Measurements from ENCODE around the gene GCNT1.

Gene GCNT1

DNA sequence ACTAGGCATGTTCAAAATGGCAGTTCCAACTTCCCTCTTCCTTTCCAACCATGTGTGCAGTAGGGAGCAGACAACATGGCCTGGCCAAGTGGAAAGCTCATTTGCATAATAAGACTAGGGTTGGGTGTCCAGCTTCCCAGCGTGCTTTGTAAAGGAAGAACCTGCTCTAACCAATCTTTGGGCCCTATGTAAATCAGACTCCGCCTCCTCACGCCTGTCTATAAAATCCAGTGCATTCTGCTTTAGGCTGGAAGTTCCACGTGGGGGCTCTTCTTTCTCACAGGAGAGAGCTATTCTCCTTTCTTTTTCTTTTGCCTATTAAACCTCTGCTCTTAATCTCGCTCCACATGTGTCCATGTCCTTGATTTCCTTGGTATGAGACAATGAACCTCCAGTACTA is 83.4 kb downstream of the GCNT1 start:
- DNase-seq = peak; percentile 94

DNA sequence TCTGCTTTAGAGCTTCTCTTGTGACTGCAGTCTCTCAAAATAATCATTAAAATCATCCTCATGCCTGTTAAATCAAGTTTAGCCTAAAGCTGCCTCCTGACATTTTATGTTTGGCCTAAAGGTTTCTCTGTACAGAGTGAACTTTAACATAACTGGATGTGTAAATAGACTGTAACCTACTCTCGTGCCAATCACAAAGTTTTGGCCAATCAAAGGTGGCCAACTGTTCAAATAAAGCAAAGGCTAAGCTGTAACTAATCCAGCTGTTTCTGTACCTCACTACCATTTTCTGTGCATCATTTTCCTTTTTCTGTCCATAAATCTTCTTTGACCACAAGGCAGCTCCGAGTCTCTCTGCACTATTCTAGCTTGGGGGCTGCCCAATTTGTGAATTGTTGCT is 86.2 kb downstream of the GCNT1 start:
- DNase-seq = no peak

- no peak for DNase-seq
Observed at GRCh38 chr9:76552181-76552580, 93.2 kb downstream of the GCNT1 start.

- no peak for DNase-seq
Observed at GRCh38 chr9:76552751-76553455, 93.9 kb downstream of the GCNT1 start.

- no peak for DNase-seq
Observed at GRCh38 chr9:76553680-76554079, 94.7 kb downstream of the GCNT1 start.
